HG02943 (cell line): ENCODE results near the gene ZNF770.

Source experiments
- ATAC-seq: cut with Tn5 transposase; IDR thresholded peaks from one replicate; pipeline ENCODE4 v1.9.1; 2021; ENCODE audit warnings: mild to moderate bottlenecking, low read depth, moderate library complexity; ENCODE audit not compliant: unreplicated experiment

Gene ZNF770

GRCh38 chr15:34988027-34988902 is at the start of gene ZNF770:
Gene ZNF770, minus strand, starts transcription at chr15:34988287. Its CDS starts 4,853 bp downstream, at chr15:34983434.
- peak; percentile 80 for ATAC-seq

DNA sequence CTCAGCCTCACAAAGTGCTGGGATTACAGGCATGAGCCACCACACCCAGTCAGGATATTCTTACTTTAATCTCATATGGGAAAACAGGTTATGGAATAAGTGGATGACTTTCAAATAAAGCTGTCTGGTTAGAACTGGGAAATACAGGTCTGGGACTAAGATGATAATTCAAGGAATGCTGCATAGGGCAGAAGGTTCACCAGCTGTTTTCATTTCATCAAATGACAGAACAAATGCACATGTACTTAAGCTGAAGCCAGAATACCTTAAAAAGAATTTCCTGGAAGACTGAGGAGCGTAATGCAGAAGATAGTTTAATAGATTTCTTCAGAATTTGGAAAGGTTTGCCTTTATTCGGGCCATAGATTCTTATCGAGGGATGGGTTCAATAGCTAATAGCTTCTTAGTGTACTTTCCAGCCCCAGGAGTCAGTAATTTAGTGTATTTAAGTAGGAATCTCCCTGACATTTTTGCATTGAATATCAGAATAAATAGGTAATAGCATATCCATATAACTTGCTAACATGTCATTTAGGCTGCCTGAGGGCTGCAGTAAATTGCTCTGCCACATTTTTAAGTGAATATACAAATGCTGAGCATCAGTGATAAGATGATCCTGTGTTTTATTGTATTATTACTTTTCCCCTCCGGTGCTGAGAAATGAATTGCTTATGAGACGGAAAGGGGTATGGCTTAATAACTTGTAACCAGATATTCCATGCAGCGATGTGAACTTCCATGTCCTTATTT is 40.3 kb upstream of the ZNF770 start:
- ATAC-seq, result no peak

- no peak for ATAC-seq
Observed at GRCh38 chr15:35023804-35024203, 35.7 kb upstream of the ZNF770 start.

DNA sequence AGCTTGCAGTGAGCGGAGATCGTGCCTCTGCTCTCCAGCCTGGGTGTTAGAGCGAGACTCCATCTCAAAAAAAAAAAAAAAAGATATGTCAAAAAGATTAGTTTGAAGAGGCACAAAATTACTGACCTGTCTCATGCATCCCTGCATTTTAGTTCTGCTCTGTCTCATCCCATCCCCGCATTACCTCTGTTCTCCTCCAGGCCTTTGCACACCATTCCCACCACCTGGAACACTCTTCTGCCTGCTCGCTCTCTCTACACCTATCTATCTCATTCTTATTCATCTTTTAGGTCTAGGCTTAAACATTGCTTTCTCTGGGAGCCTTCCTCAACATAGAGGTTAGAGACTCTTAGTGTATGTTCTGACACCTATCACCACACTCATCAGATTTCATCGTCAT is 32.9 kb upstream of the ZNF770 start:
- ATAC-seq, result no peak

- no peak for ATAC-seq
Observed at GRCh38 chr15:35019404-35020327, 31.6 kb upstream of the ZNF770 start.

- ATAC-seq, result no peak
Observed at GRCh38 chr15:35014241-35014640, 26.2 kb upstream of the ZNF770 start.

DNA sequence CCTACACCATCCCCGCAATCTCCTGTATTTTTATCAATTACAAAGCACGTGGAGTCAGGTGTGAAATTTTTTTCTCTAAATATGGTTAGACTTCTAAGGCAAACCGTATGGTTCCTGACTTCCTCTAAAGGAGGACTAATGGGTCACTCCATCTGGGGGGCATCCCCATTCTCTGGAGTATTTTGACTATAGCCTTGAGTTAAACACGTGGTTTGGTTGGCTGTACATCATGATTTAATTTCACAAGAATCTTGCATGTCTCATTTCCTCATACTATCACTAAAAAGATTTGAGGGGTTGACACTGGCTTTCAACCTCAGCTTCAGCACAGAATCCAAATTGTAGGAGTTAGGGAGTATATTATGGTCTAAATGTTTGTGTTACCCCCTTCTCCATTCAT is 25.3 kb upstream of the ZNF770 start:
- ATAC-seq, result no peak

- no peak for ATAC-seq
Observed at GRCh38 chr15:35007397-35007796, 19.3 kb upstream of the ZNF770 start.

- ATAC-seq, result no peak
Observed at GRCh38 chr15:35005933-35006332, 17.8 kb upstream of the ZNF770 start.

DNA sequence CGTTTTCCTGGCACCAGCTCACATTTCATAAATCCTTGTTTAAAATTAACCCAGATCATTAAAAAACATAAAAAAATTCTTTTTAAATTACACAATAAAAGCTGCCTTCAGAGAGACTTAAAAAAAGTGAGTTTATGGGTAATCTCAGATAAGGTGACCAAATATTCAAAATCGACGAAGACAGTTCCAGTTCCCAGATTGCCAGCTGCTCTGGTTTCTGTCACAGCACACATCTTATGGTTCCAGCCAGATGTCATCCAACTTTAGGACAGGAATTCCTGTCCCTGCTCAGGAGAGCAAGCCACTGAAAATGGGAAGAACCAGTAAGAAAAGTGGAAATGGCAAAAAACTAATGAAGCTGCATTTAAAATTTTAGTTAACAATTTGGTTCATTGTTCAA is 15.8 kb upstream of the ZNF770 start:
- no peak for ATAC-seq

- no peak for ATAC-seq
Observed at GRCh38 chr15:35000511-35000910, 12.4 kb upstream of the ZNF770 start.

DNA sequence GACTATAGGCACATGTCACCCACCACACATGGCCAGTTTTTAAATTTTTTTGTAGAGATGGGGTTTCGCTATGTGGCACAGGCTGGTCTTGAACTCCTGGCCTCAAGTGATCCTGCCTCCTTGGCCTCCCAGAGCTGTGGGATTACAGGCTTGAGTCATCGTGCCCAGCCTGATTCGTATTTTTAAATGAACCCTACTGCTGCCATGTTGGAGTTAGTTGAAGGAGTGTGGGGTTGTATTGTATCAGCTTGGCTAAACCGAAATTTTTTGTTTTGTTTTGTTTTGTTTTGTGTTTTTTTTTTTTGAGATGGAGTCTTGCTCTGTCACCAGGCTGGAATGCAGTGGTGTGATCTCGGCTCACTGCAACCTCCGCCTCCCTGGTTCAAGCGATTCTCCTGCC is 11.8 kb upstream of the ZNF770 start:
- no peak for ATAC-seq

DNA sequence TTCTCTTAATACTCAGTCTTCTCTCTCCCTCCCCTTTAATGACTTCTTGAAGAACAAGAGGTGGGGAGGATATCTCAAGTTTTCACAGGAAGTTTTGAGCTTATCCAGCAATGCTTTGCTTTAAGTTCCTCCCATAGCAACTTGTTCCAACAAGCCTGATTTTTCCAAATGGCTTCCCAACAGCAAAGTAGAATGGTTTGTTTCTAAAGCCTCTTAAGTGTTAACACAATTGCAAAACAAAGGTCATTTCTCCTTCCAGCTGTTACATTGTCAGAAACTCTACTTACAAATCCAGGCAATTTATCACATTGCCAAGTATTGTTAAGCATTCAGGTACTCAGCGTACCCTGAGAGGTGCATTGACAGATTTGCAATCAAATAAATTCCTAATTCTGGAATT is 6.8 kb upstream of the ZNF770 start:
- ATAC-seq, result no peak

DNA sequence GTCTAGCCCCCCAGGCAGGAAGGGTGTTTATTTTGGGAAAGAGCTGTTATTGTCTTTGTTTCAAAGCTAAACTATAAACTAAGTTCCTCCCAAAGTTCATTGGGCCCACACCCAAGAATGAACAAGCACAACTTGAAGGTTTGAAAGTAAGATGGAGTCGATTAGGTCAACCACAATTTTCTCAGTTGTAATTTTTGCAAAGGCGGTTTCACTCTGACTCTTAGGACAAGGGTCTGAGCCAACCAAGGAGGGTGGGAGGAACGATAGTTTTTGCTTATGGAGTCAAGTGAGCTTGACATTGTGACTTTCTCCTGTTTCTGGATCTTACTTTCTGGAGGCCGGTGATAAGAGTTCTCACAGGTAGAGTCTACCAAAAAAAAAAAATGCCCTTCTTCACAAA is 5.8 kb upstream of the ZNF770 start:
- ATAC-seq, result peak; percentile 96

GRCh38 chr15:34993412-34993811 is 5.3 kb upstream of the ZNF770 start:
- ATAC-seq, result no peak

- ATAC-seq, result no peak
Observed at GRCh38 chr15:34987609-34988026, 469 bp downstream of the ZNF770 start.

GRCh38 chr15:34986771-34987480 is 1.2 kb downstream of the ZNF770 start:
- no peak for ATAC-seq

DNA sequence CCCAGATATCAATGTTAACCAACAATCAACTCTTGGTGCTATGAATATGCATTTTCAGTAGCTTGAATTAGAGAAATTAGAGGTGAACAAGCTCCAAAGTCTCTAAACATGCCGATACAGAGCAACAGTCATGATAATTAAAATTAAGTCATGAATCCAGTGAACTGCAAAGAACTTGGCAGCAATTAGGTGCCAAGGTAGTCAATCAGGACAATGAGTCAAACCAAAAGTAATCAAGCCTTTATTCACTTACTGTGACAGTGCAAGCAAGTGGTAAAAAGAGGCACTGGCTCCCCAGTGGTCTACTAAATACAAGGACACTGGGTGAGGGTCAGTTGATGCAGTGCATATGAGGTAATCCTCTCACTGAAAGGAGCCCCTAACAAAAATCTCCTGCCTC is 1.8 kb downstream of the ZNF770 start:
- no peak for ATAC-seq

- no peak for ATAC-seq
Observed at GRCh38 chr15:34984889-34985630, 3.0 kb downstream of the ZNF770 start.
